Hepatocyte (in vitro differentiated cells): ENCODE data around the gene ISM1.

ENCODE experiments used
- CTCF ChIP-seq: fragments of 200-600 bp; sonication (generic); IDR thresholded peaks from 2 replicates; pipeline ENCODE4 v1.5.1; 2016; ENCODE audit warnings: antibody characterized with exemption, mild to moderate bottlenecking; ENCODE audit not compliant: poor library complexity
- EZH2 ChIP-seq: fragments of 200-600 bp; sonication (generic); IDR thresholded peaks from 2 replicates; pipeline ENCODE4 v1.6.1; 2016; ENCODE audit warnings: antibody characterized with exemption, mild to moderate bottlenecking, borderline replicate concordance
- EZH2phosphoT487 ChIP-seq: fragments of 200-600 bp; sonication (generic); IDR thresholded peaks from one replicate; pipeline ENCODE4 v1.6.1; 2018; ENCODE audit warnings: antibody characterized with exemption, mild to moderate bottlenecking, low read depth, moderate library complexity; ENCODE audit not compliant: unreplicated experiment, severe bottlenecking

DNA sequence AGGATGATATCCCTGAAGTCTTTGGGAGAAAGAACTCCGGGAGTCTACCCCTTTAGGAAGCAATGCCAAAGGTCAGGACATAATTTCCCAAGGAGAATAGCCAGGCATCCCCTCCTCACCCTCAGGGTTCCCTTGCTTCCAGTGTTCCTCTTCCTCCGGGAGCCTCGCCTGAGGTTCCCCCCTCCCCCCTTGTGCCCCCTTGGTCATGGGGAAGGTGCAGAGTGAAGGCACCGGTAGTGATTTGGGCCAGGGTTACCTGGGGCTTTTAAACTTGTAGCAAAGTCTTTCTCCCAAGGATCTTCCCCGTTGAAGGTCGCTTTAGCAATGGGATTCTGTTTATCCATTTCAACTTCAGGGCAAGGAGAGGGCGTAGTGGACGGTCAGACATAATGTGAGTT is 1.2 kb downstream of the ISM1 start:
- TF ChIP-seq CTCF, result no peak
- TF ChIP-seq EZH2, result no peak
- TF ChIP-seq EZH2phosphoT487, result no peak
